Natural killer cell treated with Interleukin-12 subunit alpha and Interleukin-12 subunit beta and Interleukin-15 and Interleukin-18, amount 100 ng/mL, for 72 hours (primary cell): ENCODE measurements around the gene LMAN2L. TPM values are rescaled to one million over a fixed set of nuclear protein-coding genes. Genes with fewer than 3 reads are reported as not detected.
"Not testable (repeated sequence)": the region's sequence is repeated elsewhere in the genome, so short reads cannot be mapped to it uniquely, and the experiment has no call there.

Experiments
- ATAC-seq, 2 donors: fragments of 150-1000 bp; cut with Tn5 transposase in 1 of 2; sonication (Bioruptor Pico), chemical (Tn5 transposase) in 1 of 2; 2 replicates each; pipeline ENCODE4 v1.10.0; 2021
- DNase-seq: peaks from one replicate; pipeline ENCODE4 v3.0.0; 2022; ENCODE audit warnings: low spot score
- H3K27ac Mint-ChIP-seq, 2 donors: 1 replicate in 1 of 2; 2 replicates in 1 of 2; pipeline ENCODE4 v1.8.0; 2022; ENCODE audit warnings: mixed read lengths in 2 of 2, mild to moderate bottlenecking in 1 of 2, moderate library complexity in 1 of 2
- H3K27me3 Mint-ChIP-seq, 2 donors: 1 replicate in 1 of 2; 2 replicates in 1 of 2; pipeline ENCODE4 v1.8.0; 2022; ENCODE audit warnings: mixed read lengths in 2 of 2
- H3K36me3 Mint-ChIP-seq: one replicate; pipeline ENCODE4 v1.8.0; 2022; ENCODE audit warnings: mixed read lengths
- H3K4me1 Mint-ChIP-seq, 2 donors: 1 replicate in 1 of 2; 2 replicates in 1 of 2; pipeline ENCODE4 v1.8.0; 2022; ENCODE audit warnings: low read depth in 2 of 2, mixed read lengths in 2 of 2, mild to moderate bottlenecking in 1 of 2
- H3K4me3 Mint-ChIP-seq: one replicate; pipeline ENCODE4 v1.8.0; 2022; ENCODE audit warnings: mixed read lengths
- H3K9me3 Mint-ChIP-seq: 2 replicates; pipeline ENCODE4 v1.8.0; 2022; ENCODE audit warnings: mixed read lengths
- total RNA-seq, 2 donors: library from RNA; stranded (reverse); gene quantifications; one replicate each; pipeline ENCODE4 v1.2.3, GENCODE V29; 2022

LMAN2L gene
- total RNA-seq, 2 donors from 2014 or later = 7.5 to 8.3 TPM

- no peaks in the 10 kb centered on the region for H3K36me3 Mint-ChIP-seq
- no peak for DNase-seq
- H3K4me1 Mint-ChIP-seq = peaks cover 0 to 2% of the 10 kb centered on the region in 2 donors
- H3K27me3 Mint-ChIP-seq = peaks cover 12 to 21% of the 10 kb centered on the region in 2 donors
- H3K4me3 Mint-ChIP-seq = no peak overlapping the region
- H3K27ac Mint-ChIP-seq = no peak overlapping the region
- ATAC-seq = no peak
- H3K9me3 Mint-ChIP-seq = no peaks in the 10 kb centered on the region
These were observed 56.6 kb downstream of the LMAN2L start for GRCh38 chr2:96683307-96683706.

- H3K4me3 Mint-ChIP-seq = no peak overlapping the region
- H3K9me3 Mint-ChIP-seq = no peaks in the 10 kb centered on the region
- peaks cover 12 to 21% of the 10 kb centered on the region in 2 donors for H3K27me3 Mint-ChIP-seq
- DNase-seq (no peak), ATAC-seq (no peak)
- no peak overlapping the region for H3K27ac Mint-ChIP-seq
- no peaks in the 10 kb centered on the region for H3K36me3 Mint-ChIP-seq
- no peaks in the 10 kb centered on the region for H3K4me1 Mint-ChIP-seq
These were observed 58.3 kb downstream of the LMAN2L start for GRCh38 chr2:96681540-96681939.

- DNase-seq (no peak), ATAC-seq (no peak)
- Mint-ChIP-seq H3K27me3 (peaks cover 12 to 21% of the 10 kb centered on the region in 2 donors), H3K4me1 (no peaks in the 10 kb centered on the region), H3K4me3 (no peak overlapping the region), H3K36me3 (no peaks in the 10 kb centered on the region), H3K9me3 (no peaks in the 10 kb centered on the region), H3K27ac (no peak overlapping the region)
These were observed 59.2 kb downstream of the LMAN2L start for GRCh38 chr2:96680561-96681141.

GRCh38 chr2:96679848-96680247 lies 60.0 kb downstream of the LMAN2L start:
- Mint-ChIP-seq H3K36me3 (no peaks in the 10 kb centered on the region), H3K4me1 (no peaks in the 10 kb centered on the region), H3K9me3 (no peaks in the 10 kb centered on the region), H3K27me3 (peaks cover 12 to 21% of the 10 kb centered on the region in 2 donors), H3K27ac (no peak overlapping the region), H3K4me3 (no peak overlapping the region)
- no peak for ATAC-seq
- DNase-seq = no peak

- peak; percentile 31 for DNase-seq
- Mint-ChIP-seq H3K4me1 (peaks cover 4 to 7% of the 10 kb centered on the region in 2 donors), H3K27ac (no peak overlapping the region), H3K9me3 (no peaks in the 10 kb centered on the region), H3K27me3 (no peaks in the 10 kb centered on the region), H3K4me3 (no peak overlapping the region), H3K36me3 (no peaks in the 10 kb centered on the region)
- no peak for ATAC-seq
These were observed 70.2 kb downstream of the LMAN2L start for GRCh38 chr2:96669539-96670215.

- DNase-seq = peak; percentile 13
These were observed 71.1 kb downstream of the LMAN2L start for GRCh38 chr2:96668771-96669170.

GRCh38 chr2:96665717-96666116 lies 74.1 kb downstream of the LMAN2L start:
- peak; percentile 58 for DNase-seq
- not testable (repeated sequence) for H3K27me3 Mint-ChIP-seq, H3K9me3 Mint-ChIP-seq, H3K4me1 Mint-ChIP-seq, H3K36me3 Mint-ChIP-seq, H3K4me3 Mint-ChIP-seq, ATAC-seq
- H3K27ac Mint-ChIP-seq = peak overlapping the region; percentile 22 to 37

More at GRCh38 chr2:96668771-96669170, 71.1 kb downstream of the LMAN2L start:
- no peak for ATAC-seq
- no peaks in the 10 kb centered on the region for H3K36me3 Mint-ChIP-seq
- H3K4me1 Mint-ChIP-seq = peaks cover 4 to 7% of the 10 kb centered on the region in 2 donors
- H3K9me3 Mint-ChIP-seq = no peaks in the 10 kb centered on the region
- H3K27ac Mint-ChIP-seq = no peak overlapping the region
- H3K27me3 Mint-ChIP-seq = peaks cover 0 to 2% of the 10 kb centered on the region in 2 donors
- H3K4me3 Mint-ChIP-seq = no peak overlapping the region

- Mint-ChIP-seq H3K27me3 (peaks cover 0 to 4% of the 10 kb centered on the region in 2 donors), H3K9me3 (no peaks in the 10 kb centered on the region), H3K4me1 (peaks cover 0 to 7% of the 10 kb centered on the region in 2 donors), H3K27ac (peak overlapping the region; percentile 22 to 37), H3K4me3 (no peak overlapping the region), H3K36me3 (no peaks in the 10 kb centered on the region)
- DNase-seq (peak; percentile 29), ATAC-seq (no peak)
These were observed 74.7 kb downstream of the LMAN2L start for GRCh38 chr2:96665083-96665569.

GRCh38 chr2:96664366-96664925 lies 75.4 kb downstream of the LMAN2L start:
- H3K27ac Mint-ChIP-seq = no peak overlapping the region
- DNase-seq (no peak), ATAC-seq (no peak)
- no peaks in the 10 kb centered on the region for H3K36me3 Mint-ChIP-seq
- no peak overlapping the region for H3K4me3 Mint-ChIP-seq
- no peaks in the 10 kb centered on the region for H3K9me3 Mint-ChIP-seq
- peaks cover 0 to 7% of the 10 kb centered on the region in 2 donors for H3K4me1 Mint-ChIP-seq
- peaks cover 0 to 4% of the 10 kb centered on the region in 2 donors for H3K27me3 Mint-ChIP-seq

GRCh38 chr2:96663829-96664228 lies 76.0 kb downstream of the LMAN2L start:
- H3K9me3 Mint-ChIP-seq = no peaks in the 10 kb centered on the region
- H3K4me3 Mint-ChIP-seq = no peak overlapping the region
- no peak overlapping the region for H3K27ac Mint-ChIP-seq
- H3K36me3 Mint-ChIP-seq = no peaks in the 10 kb centered on the region
- DNase-seq (peak; percentile 28), ATAC-seq (no peak)
- H3K4me1 Mint-ChIP-seq = peaks cover 0 to 7% of the 10 kb centered on the region in 2 donors
- peaks cover 0 to 4% of the 10 kb centered on the region in 2 donors for H3K27me3 Mint-ChIP-seq

GRCh38 chr2:96663177-96663576 lies 76.7 kb downstream of the LMAN2L start:
- H3K9me3 Mint-ChIP-seq = no peaks in the 10 kb centered on the region
- H3K36me3 Mint-ChIP-seq = no peaks in the 10 kb centered on the region
- DNase-seq (peak; percentile 34), ATAC-seq (no peak)
- H3K27me3 Mint-ChIP-seq = peaks cover 0 to 4% of the 10 kb centered on the region in 2 donors
- H3K4me3 Mint-ChIP-seq = no peak overlapping the region
- no peak overlapping the region for H3K27ac Mint-ChIP-seq
- peaks cover 0 to 7% of the 10 kb centered on the region in 2 donors for H3K4me1 Mint-ChIP-seq

GRCh38 chr2:96662360-96662759 lies 77.5 kb downstream of the LMAN2L start:
- H3K4me3 Mint-ChIP-seq = no peak overlapping the region
- peaks cover 0 to 4% of the 10 kb centered on the region in 2 donors for H3K27me3 Mint-ChIP-seq
- no peak overlapping the region for H3K27ac Mint-ChIP-seq
- H3K36me3 Mint-ChIP-seq = no peaks in the 10 kb centered on the region
- ATAC-seq (no peak), DNase-seq (peak; percentile 15)
- no peaks in the 10 kb centered on the region for H3K9me3 Mint-ChIP-seq
- peaks cover 0 to 7% of the 10 kb centered on the region in 2 donors for H3K4me1 Mint-ChIP-seq

GRCh38 chr2:96661324-96661723 lies 78.5 kb downstream of the LMAN2L start:
- Mint-ChIP-seq H3K4me1 (peaks cover 0 to 7% of the 10 kb centered on the region in 2 donors), H3K27ac (no peak overlapping the region), H3K27me3 (peaks cover 0 to 4% of the 10 kb centered on the region in 2 donors), H3K4me3 (no peak overlapping the region), H3K36me3 (no peaks in the 10 kb centered on the region), H3K9me3 (no peaks in the 10 kb centered on the region)
- ATAC-seq (peak in 1 of 2 donors; percentile 50), DNase-seq (peak; percentile 35)

- Mint-ChIP-seq H3K27ac (no peak overlapping the region), H3K36me3 (no peaks in the 10 kb centered on the region), H3K4me3 (no peak overlapping the region), H3K9me3 (no peaks in the 10 kb centered on the region), H3K27me3 (peaks cover 0 to 8% of the 10 kb centered on the region in 2 donors), H3K4me1 (no peaks in the 10 kb centered on the region)
- DNase-seq = no peak
- no peak for ATAC-seq
These were observed 83.3 kb downstream of the LMAN2L start for GRCh38 chr2:96656540-96656939.
